K562 (cell line): ENCODE measurements around the gene C16orf95. TPM values are rescaled to one million over a fixed set of nuclear protein-coding genes. Genes with fewer than 3 reads are reported as not detected.

ENCODE experiments used
- ATAC-seq: fragments of 200-7000 bp; cut with Tn5 transposase; 3 replicates; pipeline ENCODE4 v1.9.1; 2020; ENCODE audit warnings: moderate library complexity
- BruUV-seq: library from RNA; stranded (reverse); fragments of 400-500 nt; replicated peaks from 2 replicates; lab custom pipeline; 2021; lab: Mats Ljungman, UMichigan
- CTCF ChIA-PET: fragments of 300-600 bp; formaldehyde crosslinking; extraction: SDS; loops from one replicate; lab custom pipeline; 2021; ENCODE audit warnings: low intra/inter-chr PET ratio; lab: Yijun Ruan, JAX
- POLR2A ChIA-PET: fragments of 300-600, 350-650 bp; sonication (Branson Sonifier 250); formaldehyde crosslinking; extraction: SDS; loops from one replicate; lab custom pipeline; 2021; ENCODE audit warnings: antibody characterized with exemption, inconsistent platforms; lab: Yijun Ruan, JAX
- DNase-seq, 4 experiments: peaks; one replicate each; pipeline versions ENCODE4 v3.0.0 to v3.0.0-alpha.2; 2011 to 2018; ENCODE audit warnings: low spot score in 3 of 4, mixed read lengths in 3 of 4; ENCODE audit errors: extremely low read depth in 1 of 4
- FAIRE-seq: peaks from 2 replicates; lab custom pipeline; 2011; peaks lifted over from hg19 to GRCh38; lab: Jason Lieb, UNC
- H2AFZ ChIP-seq: 2 replicates; pipeline ENCODE4 v1.6.0; 2011; ENCODE audit warnings: low read depth, low read length, control low read depth, inconsistent platforms
- H3K27ac ChIP-seq: fragments of 200-600 bp; 3 replicates; pipeline ENCODE4 v1.8.0; 2011; ENCODE audit warnings: low read depth, mild to moderate bottlenecking, control low read depth, inconsistent platforms, low read length, moderate library complexity, mixed read lengths; ENCODE audit errors: extremely low read depth
- H3K27me3 ChIP-seq, 2 experiments: fragments of 300-600 bp in 1 of 2; 2 replicates in 1 of 2; 3 replicates in 1 of 2; pipeline versions ENCODE4 v1.6.0 to v1.8.0; 2011; ENCODE audit warnings: inconsistent platforms in 2 of 2, low read length in 2 of 2, mild to moderate bottlenecking in 1 of 2, mixed read lengths in 1 of 2, moderate library complexity in 1 of 2; ENCODE audit not compliant: control insufficient read depth in 2 of 2, insufficient read depth in 2 of 2
- H3K36me3 ChIP-seq: fragments of 300-600 bp; 3 replicates; pipeline ENCODE4 v1.8.0; 2011; ENCODE audit warnings: mild to moderate bottlenecking, low read length, inconsistent platforms; ENCODE audit not compliant: control insufficient read depth, insufficient read depth
- H3K4me1 ChIP-seq, 2 experiments: fragments of 200-600 bp in 1 of 2; replicated peaks in 1 of 2; 2 replicates in 1 of 2; 3 replicates in 1 of 2; pipeline versions ENCODE4 v1.5.1 to v1.8.0; 2011; ENCODE audit warnings: inconsistent platforms in 2 of 2, low read length in 2 of 2, mild to moderate bottlenecking in 1 of 2, mixed read lengths in 1 of 2, moderate library complexity in 1 of 2; ENCODE audit not compliant: control insufficient read depth in 2 of 2, insufficient read depth in 2 of 2
- H3K4me2 ChIP-seq: 2 replicates; pipeline ENCODE4 v1.6.1; 2011; ENCODE audit warnings: low read length, control low read depth, inconsistent platforms, mixed read lengths; ENCODE audit not compliant: insufficient read depth
- H3K4me3 ChIP-seq: fragments of 200-600 bp; sonication (generic), shearing (Covaris generic); 2 replicates; pipeline ENCODE4 v1.5.1; 2016; ENCODE audit warnings: control low read depth, inconsistent platforms
- H3K79me2 ChIP-seq: fragments of 200-600 bp; 3 replicates; pipeline ENCODE4 v1.8.0; 2011; ENCODE audit warnings: low read length, inconsistent platforms; ENCODE audit not compliant: control insufficient read depth, insufficient read depth
- H3K9ac ChIP-seq, 2 experiments: 2 replicates each; pipeline versions ENCODE4 v1.6.0 to v1.6.1; 2011; ENCODE audit warnings: low read depth in 2 of 2, low read length in 2 of 2, control low read depth in 1 of 2, inconsistent platforms in 1 of 2, mild to moderate bottlenecking in 1 of 2, mixed read lengths in 1 of 2; ENCODE audit not compliant: insufficient read depth in 1 of 2
- H3K9me1 ChIP-seq: one replicate; pipeline ENCODE4 v1.6.0; 2011; ENCODE audit warnings: inconsistent platforms, mild to moderate bottlenecking, low read length, moderate library complexity; ENCODE audit not compliant: control insufficient read depth, insufficient read depth
- H3K9me3 ChIP-seq: replicated peaks from 2 replicates; pipeline ENCODE4 v1.5.1; 2011; ENCODE audit warnings: low read depth, low read length, inconsistent platforms; ENCODE audit not compliant: control insufficient read depth, insufficient read depth
- H4K20me1 ChIP-seq: replicated peaks from 2 replicates; pipeline ENCODE4 v1.6.1; 2011; ENCODE audit warnings: low read length, inconsistent platforms, mixed read lengths; ENCODE audit not compliant: control insufficient read depth, insufficient read depth
- BCOR ChIP-seq: fragments of 450-650 bp; IDR thresholded peaks from 2 replicates; pipeline ENCODE4 v1.6.1; 2016
- EHMT2 ChIP-seq: fragments of 450-650 bp; IDR thresholded peaks from 2 replicates; pipeline ENCODE4 v1.6.1; 2018; ENCODE audit warnings: antibody characterized with exemption
- KDM5B ChIP-seq: fragments of 200-600 bp; sonication (generic); IDR thresholded peaks from 2 replicates; pipeline ENCODE4 v1.6.1; 2012; ENCODE audit warnings: low read depth, mild to moderate bottlenecking, moderate library complexity, low read length, control low read depth, inconsistent platforms; ENCODE audit not compliant: insufficient replicate concordance
- NR2C1 ChIP-seq, 2 experiments: fragments of 450-650 bp; IDR thresholded peaks; 2 replicates each; pipeline ENCODE4 v1.6.1; 2017; ENCODE audit warnings: mild to moderate bottlenecking in 2 of 2, antibody characterized with exemption in 1 of 2, inconsistent platforms in 1 of 2, missing compliant biosample characterization in 1 of 2, missing genetic modification characterization in 1 of 2
- RAD51 ChIP-seq: fragments of 450-650 bp; IDR thresholded peaks from 2 replicates; pipeline ENCODE4 v1.7.1; 2016; ENCODE audit warnings: low read depth, mild to moderate bottlenecking, borderline replicate concordance
- SNIP1 ChIP-seq: fragments of 450-650 bp; IDR thresholded peaks from 2 replicates; pipeline ENCODE4 v1.7.1; 2017; ENCODE audit warnings: low read depth, mild to moderate bottlenecking
- TCF7 ChIP-seq: sonication (generic); IDR thresholded peaks from 2 replicates; pipeline ENCODE4 v1.6.1; 2016; ENCODE audit warnings: antibody characterized with exemption, borderline replicate concordance
- ZNF41 ChIP-seq: fragments of 250-450 bp; sonication (Bioruptor Pico); conservative IDR thresholded peaks from 2 replicates; pipeline ENCODE4 v1.4.0; 2020; ENCODE audit warnings: mild to moderate bottlenecking
- ZNF76 ChIP-seq: fragments of 250-450 bp; sonication (Bioruptor Pico); IDR thresholded peaks from 2 replicates; pipeline ENCODE4 v1.4.0; 2020; ENCODE audit warnings: mild to moderate bottlenecking, moderate library complexity, borderline replicate concordance
- WGBS: fragments of 100-300 bp; shearing (Covaris generic); methylation state at CpG from one replicate; pipeline ENCODE4 v1.1.6; 2016; ENCODE audit warnings: low coverage, mixed read lengths; ENCODE audit not compliant: insufficient coverage; ENCODE audit errors: missing lambda C conversion rate; 5-methylcytosine and 5-hydroxymethylcytosine counted together
- in situ Hi-C: fragments of 300-500 bp; cut with MboI; formaldehyde crosslinking; loops from 4 replicates; pipeline ENCODE4 v1.15.0; 2018; ENCODE audit warnings: inconsistent platforms, mixed read lengths
- intact Hi-C: fragments of 100-400 bp; cut with micrococcal nuclease; formaldehyde crosslinking; loops from 2 replicates; pipeline ENCODE4 v1.14.2; 2022
- polyA plus RNA-seq, 8 experiments: library from polyadenylated mRNA; depleted of rRNA in 4 of 8; stranded (reverse) in 5 of 8; unstranded in 3 of 8; fragments of >200 nt; fragmentation: Nextera tagmentation in 2 of 8; fragmentation: Illumina TruSeq in 1 of 8; extraction: Ambion mirVana in 2 of 8; extraction: Trizol in 1 of 8; gene quantifications; 2 replicates each; pipeline versions ENCODE4 v1.2.1 to v1.2.3, GENCODE V29; 2011 to 2014; ENCODE audit warnings: inconsistent platforms in 1 of 8, missing spikeins in 1 of 8
- total RNA-seq, 7 experiments: library from RNA; depleted of rRNA in 6 of 7; stranded (reverse); fragments of >200 nt in 6 of 7; fragmentation: Illumina TruSeq in 2 of 7; extraction: Trizol in 2 of 7; gene quantifications; 2 replicates each; pipeline versions ENCODE4 v1.2.1 to v1.2.3, GENCODE V29; 2011 to 2021; ENCODE audit warnings: low replicate concordance in 1 of 7
- TF ChIP-seq, protein P1 (sequence below): sonication (generic); formaldehyde crosslinking; IDR thresholded peaks from 2 replicates; pipeline ENCODE4 v1.5.0; 2020; ENCODE audit warnings: missing genetic modification reagents

Gene C16orf95
- total and polyA plus RNA-seq, 9 of the 15 experiments (the other 6 are each of a cell fraction or from before 2014, with no cell fraction given), result 6.5 to 20.5 (median 9.4) TPM

DNA sequence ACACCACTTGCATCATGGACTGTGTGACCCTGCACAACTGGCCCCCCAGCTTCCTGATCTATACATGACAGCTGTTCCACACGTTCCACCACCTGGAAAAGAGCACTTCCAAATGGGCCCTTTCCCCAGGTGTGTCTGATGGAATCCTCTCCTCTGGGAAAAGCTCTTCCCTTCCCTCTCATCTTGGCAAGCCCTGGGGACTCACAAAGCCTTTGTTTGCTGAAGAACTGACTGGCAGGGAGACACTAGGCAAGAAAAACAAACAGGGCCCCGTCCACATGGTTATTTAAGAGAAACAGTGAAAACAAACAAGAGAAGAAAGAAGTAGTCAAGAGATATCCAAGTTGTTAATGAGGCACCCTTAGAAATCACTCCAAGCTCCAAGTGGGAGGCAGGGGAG, 52.6 kb downstream of the C16orf95 start:
- Histone ChIP-seq H3K36me3 (no peaks in the 10 kb centered on the region), H3K79me2 (no peaks in the 10 kb centered on the region), H4K20me1 (no peaks in the 10 kb centered on the region), H3K4me2 (no peak overlapping the region), H3K27ac (no peak overlapping the region), H2AFZ (no peak overlapping the region), H3K9ac (no peak overlapping the region), H3K4me3 (no peak overlapping the region), H3K4me1 (no peaks in the 10 kb centered on the region), H3K9me1 (no peaks in the 10 kb centered on the region), H3K9me3 (peaks cover 4% of the 10 kb centered on the region; the same call in 1 of the 2 replicates), H3K27me3 (no peaks in the 10 kb centered on the region)
- FAIRE-seq (no peak), DNase-seq (no peak), ATAC-seq (no peak)
- intact Hi-C loops (no loop called here), in situ Hi-C loops (no loop called here)
- no TSS peak for BruUV-seq
- CTCF ChIA-PET, result no interaction called here
- POLR2A ChIA-PET, result interaction anchor here (1.7 kb wide), 1 partner anchor 9 kb away, joined by 5 read pairs; no protein-coding TSS in a partner anchor
- WGBS, result 6% methylated on average over 2 of the region's 2 CpGs
- no peak for TF ChIP-seq KDM5B
- no peak for TF ChIP-seq SNIP1
- TF ChIP-seq TCF7, result no peak
- TF ChIP-seq BCOR, result no peak
- TF ChIP-seq ZNF76 (CRISPR knock-in tag), result no peak

DNA sequence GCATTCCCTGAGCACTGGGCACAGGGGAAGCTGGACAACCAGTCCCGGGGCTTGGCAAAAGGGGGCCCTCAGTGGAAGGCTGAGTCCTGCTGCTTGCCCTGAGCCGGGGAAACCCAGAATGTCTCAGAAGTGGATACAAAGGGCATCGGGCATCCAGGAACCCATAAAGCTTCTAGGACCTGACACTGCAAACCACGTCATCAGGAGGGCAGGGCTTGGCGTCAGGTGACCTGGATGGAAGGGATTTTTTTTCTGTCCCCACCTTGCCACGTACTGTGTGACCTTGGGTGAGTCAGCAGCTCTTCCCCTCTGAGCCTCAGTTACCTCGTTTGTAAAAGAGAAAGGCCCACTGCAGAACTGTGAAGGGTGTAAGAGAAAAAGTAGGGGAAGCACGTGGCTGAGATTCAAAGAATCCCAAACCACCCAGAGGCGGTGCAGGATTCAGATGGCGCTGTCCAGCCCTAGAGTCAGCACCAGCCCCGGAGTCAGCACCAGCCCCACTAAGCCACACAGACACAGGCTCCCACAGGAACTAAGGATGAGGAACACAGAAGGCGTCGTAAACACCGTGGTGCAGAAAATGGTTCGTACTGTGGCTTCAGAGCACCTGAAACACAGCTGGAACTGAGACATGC, 53.7 kb downstream of the C16orf95 start:
- POLR2A ChIA-PET, result interaction anchor here (0.6 to 1.7 kb wide), 4 partner anchors 8 to 409 kb away, joined by 3 to 5 read pairs (median 4); no protein-coding TSS in a partner anchor
- TF ChIP-seq, protein P1, sequence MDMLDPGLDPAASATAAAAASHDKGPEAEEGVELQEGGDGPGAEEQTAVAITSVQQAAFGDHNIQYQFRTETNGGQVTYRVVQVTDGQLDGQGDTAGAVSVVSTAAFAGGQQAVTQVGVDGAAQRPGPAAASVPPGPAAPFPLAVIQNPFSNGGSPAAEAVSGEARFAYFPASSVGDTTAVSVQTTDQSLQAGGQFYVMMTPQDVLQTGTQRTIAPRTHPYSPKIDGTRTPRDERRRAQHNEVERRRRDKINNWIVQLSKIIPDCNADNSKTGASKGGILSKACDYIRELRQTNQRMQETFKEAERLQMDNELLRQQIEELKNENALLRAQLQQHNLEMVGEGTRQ, result 0 out of 2 replicates have a peak, but pooled peaks have one; percentile 19
- TF ChIP-seq ZNF41 (CRISPR knock-in tag) (no peak), NR2C1 (IDR thresholded peaks at IDR 0.05) (no peak), NR2C1 (tag; IDR thresholded peaks at IDR 0.05) (no peak), EHMT2 (peak; percentile 27; the same call in 1 of the 2 replicates), RAD51 (peak; percentile 38; the same call in 1 of the 2 replicates)

More for the DNA sequence above, 53.7 kb downstream of the C16orf95 start:
- WGBS, result 59% methylated on average over 13 of the region's 15 CpGs
- Histone ChIP-seq H4K20me1 (no peaks in the 10 kb centered on the region), H3K9me3 (peaks cover 4% of the 10 kb centered on the region; the same call in 1 of the 2 replicates), H3K27me3 (no peaks in the 10 kb centered on the region), H3K27ac (no peak overlapping the region), H3K9me1 (no peaks in the 10 kb centered on the region), H3K4me3 (no peak overlapping the region), H2AFZ (no peak overlapping the region), H3K79me2 (no peaks in the 10 kb centered on the region), H3K9ac (no peak overlapping the region), H3K4me2 (no peak overlapping the region), H3K4me1 (peaks cover 0 to under 1% of the 10 kb centered on the region in 2 experiments; a peak in 1 of 5 replicates), H3K36me3 (no peaks in the 10 kb centered on the region)
- peak; percentile 47; the same call in 1 of the 3 replicates for ATAC-seq
- DNase-seq, result no peak
- FAIRE-seq, result no peak
- intact Hi-C loops, result no loop called here
- CTCF ChIA-PET, result no interaction called here
- in situ Hi-C loops, result no loop called here
- no TSS peak for BruUV-seq
